ENCODE data around the gene ABLIM3. TPM values are rescaled to one million over a fixed set of nuclear protein-coding genes. Genes with fewer than 3 reads are reported as not detected.
"Not testable (repeated sequence)": the region's sequence is repeated elsewhere in the genome, so short reads cannot be mapped to it uniquely, and the experiment has no call there.

ABLIM3 gene
- total RNA-seq, 3 donors from 2014 or later (not counting 1 experiment from before 2014, with no cell fraction given) = 0.41 to 2.4 (median 1.2) TPM

GRCh38 chr5:149271716-149272563, 130.6 kb downstream of the ABLIM3 start, which contains the start of gene AFAP1L1:
Gene AFAP1L1 (plus strand): TSS chr5:149271859. CDS start chr5:149271969, 110 bp downstream.
- ATAC-seq = peak in 1 of 3 donors; percentile 52
- peaks cover 5 to 11% of the 10 kb centered on the region in 2 donors for H3K4me1 Mint-ChIP-seq
- H3K9me3 ChIP-seq (ENCODE audit: control insufficient read depth, insufficient read depth, low read length) = peaks cover 12% of the 10 kb centered on the region
- peaks cover 2 to 6% of the 10 kb centered on the region in 2 donors for H3K9me3 Mint-ChIP-seq
- H3K36me3 ChIP-seq (ENCODE audit: control insufficient read depth, insufficient read depth, low read length) = no peaks in the 10 kb centered on the region
- no peak within 1 kb of the TSS for H3K27ac Mint-ChIP-seq
- peak in 1 of 2 donors; percentile 29 for DNase-seq
- H3K4me3 Mint-ChIP-seq = peak within 1 kb of the TSS; percentile 90
- H3K36me3 Mint-ChIP-seq = no peaks in the 10 kb centered on the region
- peak within 1 kb of the TSS; percentile 28 for H3K4me3 ChIP-seq (ENCODE audit: low read length)
- peaks cover 12% of the 10 kb centered on the region for H3K27me3 ChIP-seq (ENCODE audit: control insufficient read depth, insufficient read depth, low read length)
- no peak for TF ChIP-seq CTCF (IDR thresholded peaks at IDR 0.05)
- peaks cover 13% of the 10 kb centered on the region for H3K4me1 ChIP-seq (ENCODE audit: control insufficient read depth, insufficient read depth, low read length)
- WGBS (ENCODE audit: insufficient coverage) = under 1% methylated on average over 81 of the region's 81 CpGs
- H3K27ac ChIP-seq (ENCODE audit: low read length) = no peak within 1 kb of the TSS
- peaks cover 34 to 48% of the 10 kb centered on the region in 2 donors for H3K27me3 Mint-ChIP-seq (ENCODE audit: low read depth in 2 of 2)
- intact Hi-C loops (cut with micrococcal nuclease) = no loop called here

GRCh38 chr5:149272781-149273180, 131.5 kb downstream of the ABLIM3 start:
- intact Hi-C loops (cut with micrococcal nuclease); H3K27ac Mint-ChIP-seq; H3K36me3 ChIP-seq (ENCODE audit: control insufficient read depth, insufficient read depth, low read length); H3K9me3 Mint-ChIP-seq; H3K27ac ChIP-seq (ENCODE audit: low read length); ATAC-seq; H3K36me3 Mint-ChIP-seq; H3K4me3 ChIP-seq (ENCODE audit: low read length); H3K9me3 ChIP-seq (ENCODE audit: control insufficient read depth, insufficient read depth, low read length); DNase-seq; H3K4me3 Mint-ChIP-seq: not testable (repeated sequence)
- Histone ChIP-seq H3K4me1 (ENCODE audit: control insufficient read depth, insufficient read depth, low read length) (peaks cover 13% of the 10 kb centered on the region), H3K27me3 (ENCODE audit: control insufficient read depth, insufficient read depth, low read length) (peaks cover 12% of the 10 kb centered on the region)
- H3K27me3 Mint-ChIP-seq (ENCODE audit: low read depth in 2 of 2) = peaks cover 40 to 53% of the 10 kb centered on the region in 2 donors
- peaks cover 5 to 11% of the 10 kb centered on the region in 2 donors for H3K4me1 Mint-ChIP-seq
- 76% methylated on average over 16 of the region's 16 CpGs for WGBS (ENCODE audit: insufficient coverage)

GRCh38 chr5:149273237-149273636, 131.9 kb downstream of the ABLIM3 start:
- intact Hi-C loops (cut with micrococcal nuclease) = no loop called here
- WGBS (ENCODE audit: insufficient coverage) = 92% methylated on average over 3 of the region's 5 CpGs
- H3K27me3 ChIP-seq (ENCODE audit: control insufficient read depth, insufficient read depth, low read length) = peaks cover 12% of the 10 kb centered on the region
- H3K9me3 ChIP-seq (ENCODE audit: control insufficient read depth, insufficient read depth, low read length) = peaks cover 4% of the 10 kb centered on the region
- H3K27me3 Mint-ChIP-seq (ENCODE audit: low read depth in 2 of 2) = peaks cover 42 to 53% of the 10 kb centered on the region in 2 donors
- H3K9me3 Mint-ChIP-seq = peaks cover 2 to 6% of the 10 kb centered on the region in 2 donors
- H3K4me3 ChIP-seq (ENCODE audit: low read length) = no peak overlapping the region
- ATAC-seq = no peak
- no peak for DNase-seq
- no peak overlapping the region for H3K27ac Mint-ChIP-seq
- H3K36me3 Mint-ChIP-seq = no peaks in the 10 kb centered on the region
- no peak overlapping the region for H3K4me3 Mint-ChIP-seq
- TF ChIP-seq CTCF (IDR thresholded peaks at IDR 0.05) = no peak
- no peak overlapping the region for H3K27ac ChIP-seq (ENCODE audit: low read length)
- no peaks in the 10 kb centered on the region for H3K36me3 ChIP-seq (ENCODE audit: control insufficient read depth, insufficient read depth, low read length)
- peaks cover 13% of the 10 kb centered on the region for H3K4me1 ChIP-seq (ENCODE audit: control insufficient read depth, insufficient read depth, low read length)
- H3K4me1 Mint-ChIP-seq = peaks cover 5 to 11% of the 10 kb centered on the region in 2 donors

- 85% methylated on average over 2 of the region's 3 CpGs for WGBS (ENCODE audit: insufficient coverage)
- ATAC-seq = no peak
- no peaks in the 10 kb centered on the region for H3K36me3 ChIP-seq (ENCODE audit: control insufficient read depth, insufficient read depth, low read length)
- H3K27ac Mint-ChIP-seq = no peak overlapping the region
- DNase-seq = no peak
- peaks cover 0 to 3% of the 10 kb centered on the region in 2 donors for H3K9me3 Mint-ChIP-seq
- peaks cover 5 to 11% of the 10 kb centered on the region in 2 donors for H3K4me1 Mint-ChIP-seq
- H3K27ac ChIP-seq (ENCODE audit: low read length) = no peak overlapping the region
- H3K27me3 Mint-ChIP-seq (ENCODE audit: low read depth in 2 of 2) = peaks cover 46 to 53% of the 10 kb centered on the region in 2 donors
- peaks cover 13% of the 10 kb centered on the region for H3K4me1 ChIP-seq (ENCODE audit: control insufficient read depth, insufficient read depth, low read length)
- no peak for TF ChIP-seq CTCF (IDR thresholded peaks at IDR 0.05)
- H3K9me3 ChIP-seq (ENCODE audit: control insufficient read depth, insufficient read depth, low read length) = no peaks in the 10 kb centered on the region
- no peaks in the 10 kb centered on the region for H3K36me3 Mint-ChIP-seq
- no peak overlapping the region for H3K4me3 ChIP-seq (ENCODE audit: low read length)
- H3K27me3 ChIP-seq (ENCODE audit: control insufficient read depth, insufficient read depth, low read length) = peaks cover 12% of the 10 kb centered on the region
- peak overlapping the region; percentile 47 for H3K4me3 Mint-ChIP-seq
- intact Hi-C loops (cut with micrococcal nuclease) = no loop called here
Observed at GRCh38 chr5:149273950-149274349, 132.7 kb downstream of the ABLIM3 start.

All from natural killer cell (primary cell).